Type B pancreatic cell (in vitro differentiated cells): ENCODE data around the gene FNDC3A. TPM values are rescaled to one million over a fixed set of nuclear protein-coding genes. Genes with fewer than 3 reads are reported as not detected.
A peak's percentile ranks its signal among the peaks of the same experiment; 100 is the strongest.
"Not testable (repeated sequence)": the region's sequence is repeated elsewhere in the genome, so short reads cannot be mapped to it uniquely, and the experiment has no call there.

ENCODE experiments used
- DNase-seq: peaks from one replicate; pipeline ENCODE4 v3.0.0; 2021; ENCODE audit warnings: mixed read lengths; ENCODE audit not compliant: unreplicated experiment; ENCODE audit errors: extremely low spot score
- H3K27ac Mint-ChIP-seq: 2 replicates; pipeline ENCODE4 v1.8.0; 2021; ENCODE audit warnings: mild to moderate bottlenecking, mixed read lengths
- H3K27me3 Mint-ChIP-seq: 2 replicates; pipeline ENCODE4 v1.8.0; 2021; ENCODE audit warnings: mixed read lengths
- H3K36me3 Mint-ChIP-seq: 2 replicates; pipeline ENCODE4 v1.8.0; 2021; ENCODE audit warnings: mixed read lengths
- H3K4me1 Mint-ChIP-seq: one replicate; pipeline ENCODE4 v1.8.0; 2021; ENCODE audit warnings: mixed read lengths; ENCODE audit not compliant: unreplicated experiment
- H3K4me3 Mint-ChIP-seq: 2 replicates; pipeline ENCODE4 v1.8.0; 2021; ENCODE audit warnings: mild to moderate bottlenecking, mixed read lengths
- H3K9me3 Mint-ChIP-seq: 2 replicates; pipeline ENCODE4 v1.8.0; 2021; ENCODE audit warnings: mixed read lengths
- total RNA-seq: library from RNA; stranded (reverse); gene quantifications from 2 replicates; pipeline ENCODE4 v1.2.1, GENCODE V29; 2021; ENCODE audit warnings: low replicate concordance
- TF ChIP-seq, protein P1 (sequence below): fragments of 200-600 bp; sonication (generic); conservative IDR thresholded peaks from 2 replicates; pipeline ENCODE4 v1.5.0; 2021; ENCODE audit warnings: antibody characterized with exemption, mild to moderate bottlenecking

The FNDC3A gene
- total RNA-seq, 1 donor from 2014 or later = 65.7 TPM

DNA sequence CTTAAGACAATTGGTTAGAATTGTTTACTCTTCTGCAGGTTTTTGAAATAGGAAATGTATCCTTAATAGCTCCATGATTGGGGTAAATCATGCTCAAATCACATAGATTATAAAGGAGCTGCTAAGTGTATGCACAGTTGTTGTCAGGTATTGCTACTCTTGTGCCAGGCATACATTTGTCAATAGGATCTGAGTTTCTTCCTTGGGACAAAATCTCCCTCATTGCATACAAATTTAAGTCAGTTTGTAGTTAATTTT is 135.1 kb downstream of the FNDC3A start:
- TF ChIP-seq, protein P1, sequence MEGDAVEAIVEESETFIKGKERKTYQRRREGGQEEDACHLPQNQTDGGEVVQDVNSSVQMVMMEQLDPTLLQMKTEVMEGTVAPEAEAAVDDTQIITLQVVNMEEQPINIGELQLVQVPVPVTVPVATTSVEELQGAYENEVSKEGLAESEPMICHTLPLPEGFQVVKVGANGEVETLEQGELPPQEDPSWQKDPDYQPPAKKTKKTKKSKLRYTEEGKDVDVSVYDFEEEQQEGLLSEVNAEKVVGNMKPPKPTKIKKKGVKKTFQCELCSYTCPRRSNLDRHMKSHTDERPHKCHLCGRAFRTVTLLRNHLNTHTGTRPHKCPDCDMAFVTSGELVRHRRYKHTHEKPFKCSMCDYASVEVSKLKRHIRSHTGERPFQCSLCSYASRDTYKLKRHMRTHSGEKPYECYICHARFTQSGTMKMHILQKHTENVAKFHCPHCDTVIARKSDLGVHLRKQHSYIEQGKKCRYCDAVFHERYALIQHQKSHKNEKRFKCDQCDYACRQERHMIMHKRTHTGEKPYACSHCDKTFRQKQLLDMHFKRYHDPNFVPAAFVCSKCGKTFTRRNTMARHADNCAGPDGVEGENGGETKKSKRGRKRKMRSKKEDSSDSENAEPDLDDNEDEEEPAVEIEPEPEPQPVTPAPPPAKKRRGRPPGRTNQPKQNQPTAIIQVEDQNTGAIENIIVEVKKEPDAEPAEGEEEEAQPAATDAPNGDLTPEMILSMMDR = no peak
- H3K4me3 Mint-ChIP-seq = peak overlapping the region; percentile 89

DNA sequence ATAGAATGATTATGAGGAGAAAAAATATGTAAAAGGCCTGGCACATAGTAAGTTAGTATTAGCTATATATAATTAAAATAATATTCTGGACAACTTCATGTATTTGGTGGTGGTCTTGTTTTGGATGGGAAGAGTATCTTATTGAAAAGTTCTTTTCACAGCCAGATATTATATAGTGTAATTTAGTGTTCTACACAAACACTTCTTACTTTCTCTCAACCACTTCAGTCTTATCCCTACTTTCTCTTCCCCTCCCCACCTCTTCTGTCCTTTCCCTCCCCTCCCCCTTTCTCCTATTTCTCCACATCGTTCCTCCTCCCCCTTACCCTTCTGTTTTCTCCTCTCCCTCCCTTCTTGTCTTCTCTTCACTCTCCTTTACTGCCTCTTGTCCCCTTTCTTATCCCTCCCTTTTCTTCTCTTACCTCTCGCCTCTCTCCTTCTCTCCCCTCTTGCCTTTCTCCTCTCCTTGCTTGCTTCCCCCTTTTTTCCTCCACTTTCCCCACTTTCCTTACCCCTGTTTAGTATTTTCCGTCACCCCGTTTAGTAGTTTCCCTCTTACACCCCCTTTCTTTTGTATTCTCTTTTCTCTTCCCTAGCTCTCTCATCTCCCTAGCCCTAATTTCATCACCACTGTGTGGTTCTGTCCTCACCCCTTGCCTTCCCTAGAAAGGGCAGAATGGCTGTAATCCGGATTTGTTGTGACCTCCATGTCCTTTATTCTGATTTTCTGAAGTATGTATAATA is 137.2 kb downstream of the FNDC3A start:
- peak overlapping the region; percentile 58 for H3K27ac Mint-ChIP-seq
- TF ChIP-seq, protein P1 = no peak
- peaks cover 12% of the 10 kb centered on the region for H3K4me1 Mint-ChIP-seq
- peak overlapping the region; percentile 79 for H3K4me3 Mint-ChIP-seq
- no peak for DNase-seq
- no peaks in the 10 kb centered on the region for H3K9me3 Mint-ChIP-seq
- no peaks in the 10 kb centered on the region for H3K27me3 Mint-ChIP-seq
- H3K36me3 Mint-ChIP-seq = peaks cover 34% of the 10 kb centered on the region

More for the DNA sequence above, 135.1 kb downstream of the FNDC3A start:
- Mint-ChIP-seq H3K27me3 (no peaks in the 10 kb centered on the region), H3K36me3 (peaks cover 15% of the 10 kb centered on the region), H3K9me3 (no peaks in the 10 kb centered on the region), H3K4me1 (peaks cover 12% of the 10 kb centered on the region), H3K27ac (peak overlapping the region; percentile 54)
- no peak for DNase-seq

DNA sequence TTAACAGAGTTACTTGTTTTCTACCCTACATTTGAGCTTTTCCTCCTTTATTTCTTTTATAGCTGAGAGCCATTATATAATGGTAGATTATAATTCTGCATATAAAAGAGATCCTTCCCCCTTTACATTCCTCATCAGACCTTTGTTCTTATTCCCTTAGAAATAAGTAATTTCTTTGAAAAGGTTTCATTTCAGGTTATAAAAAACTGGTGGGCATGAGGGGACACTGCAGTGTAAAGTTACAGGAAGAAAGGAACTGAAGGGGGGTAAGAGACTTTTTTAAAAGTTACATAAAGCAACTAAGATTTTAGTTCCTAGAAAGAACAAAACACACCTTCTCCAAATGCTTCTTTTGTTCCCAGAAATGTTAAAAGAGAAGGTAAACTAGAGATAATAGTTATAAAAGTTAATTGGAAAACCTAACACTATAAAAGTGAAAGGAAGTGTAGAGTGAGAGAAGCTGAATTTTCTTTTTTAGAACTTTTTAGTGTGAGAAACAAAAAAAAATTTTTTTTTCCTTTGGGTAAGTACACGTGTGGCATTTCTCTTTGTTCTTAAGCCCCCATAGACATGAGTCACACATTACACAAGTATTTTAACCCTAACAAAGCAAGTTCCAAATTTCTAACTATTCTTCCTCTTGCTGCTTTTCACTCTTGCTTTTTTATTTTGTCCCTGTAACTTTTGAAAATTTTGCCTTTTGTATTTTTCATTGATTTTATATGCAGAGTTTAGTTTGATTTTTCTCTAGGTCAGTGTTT is 138.0 kb downstream of the FNDC3A start:
- TF ChIP-seq, protein P1 = peak; percentile 50
- H3K36me3 Mint-ChIP-seq = peaks cover 37% of the 10 kb centered on the region
- no peak for DNase-seq
- H3K4me3 Mint-ChIP-seq = peak overlapping the region; percentile 79
- no peaks in the 10 kb centered on the region for H3K27me3 Mint-ChIP-seq
- no peaks in the 10 kb centered on the region for H3K9me3 Mint-ChIP-seq
- peak overlapping the region; percentile 58 for H3K27ac Mint-ChIP-seq
- peaks cover 12% of the 10 kb centered on the region for H3K4me1 Mint-ChIP-seq

DNA sequence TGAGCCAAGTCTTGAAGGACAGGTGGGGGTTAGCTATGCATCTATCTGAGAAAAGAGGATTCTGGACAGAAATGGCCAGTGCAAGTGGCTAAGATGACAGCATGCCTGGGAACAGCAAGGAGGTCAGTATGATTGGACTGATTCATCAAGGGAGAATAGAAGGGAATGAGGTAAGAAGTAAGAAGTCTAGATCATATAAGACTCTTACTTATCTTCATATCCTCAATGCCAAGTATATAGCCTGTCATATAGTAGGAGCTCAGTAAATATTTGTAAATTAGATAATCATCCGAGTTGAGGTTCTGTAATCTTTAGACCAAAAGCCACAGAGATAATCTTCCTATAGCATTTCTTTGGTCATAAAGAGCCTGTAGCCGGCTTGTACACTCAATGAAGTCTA is 141.2 kb downstream of the FNDC3A start:
- H3K4me3 Mint-ChIP-seq = no peak overlapping the region
- no peak for DNase-seq

DNA sequence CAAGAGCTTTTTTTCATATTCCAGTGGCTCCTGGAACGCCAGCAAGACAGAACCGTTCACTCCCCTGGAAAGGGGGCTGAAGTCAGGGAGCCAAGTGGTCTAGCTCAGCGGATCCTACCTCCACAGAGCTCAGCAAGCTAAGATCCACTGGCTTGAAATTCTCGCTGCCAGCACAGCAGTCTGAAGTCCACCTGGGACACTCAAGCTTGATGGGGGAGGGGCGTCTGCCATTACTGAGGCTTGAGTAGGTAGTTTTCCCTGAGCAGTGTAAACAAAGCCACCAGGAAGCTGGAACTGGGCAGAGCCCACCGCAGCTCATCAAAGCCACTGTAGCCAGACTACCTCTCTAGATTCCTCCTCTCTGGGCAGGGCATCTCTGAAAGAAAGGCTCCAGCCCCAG is 142.7 kb downstream of the FNDC3A start:
- not testable (repeated sequence) for H3K4me3 Mint-ChIP-seq, H3K9me3 Mint-ChIP-seq, DNase-seq, H3K27me3 Mint-ChIP-seq, H3K27ac Mint-ChIP-seq, H3K4me1 Mint-ChIP-seq
- peaks cover 61% of the 10 kb centered on the region for H3K36me3 Mint-ChIP-seq

More for the DNA sequence above, 141.2 kb downstream of the FNDC3A start:
- peaks cover 6% of the 10 kb centered on the region for H3K9me3 Mint-ChIP-seq
- no peak overlapping the region for H3K27ac Mint-ChIP-seq
- H3K36me3 Mint-ChIP-seq = peaks cover 66% of the 10 kb centered on the region
- H3K27me3 Mint-ChIP-seq = no peaks in the 10 kb centered on the region
- TF ChIP-seq, protein P1 = no peak
- H3K4me1 Mint-ChIP-seq = peaks cover 12% of the 10 kb centered on the region

DNA sequence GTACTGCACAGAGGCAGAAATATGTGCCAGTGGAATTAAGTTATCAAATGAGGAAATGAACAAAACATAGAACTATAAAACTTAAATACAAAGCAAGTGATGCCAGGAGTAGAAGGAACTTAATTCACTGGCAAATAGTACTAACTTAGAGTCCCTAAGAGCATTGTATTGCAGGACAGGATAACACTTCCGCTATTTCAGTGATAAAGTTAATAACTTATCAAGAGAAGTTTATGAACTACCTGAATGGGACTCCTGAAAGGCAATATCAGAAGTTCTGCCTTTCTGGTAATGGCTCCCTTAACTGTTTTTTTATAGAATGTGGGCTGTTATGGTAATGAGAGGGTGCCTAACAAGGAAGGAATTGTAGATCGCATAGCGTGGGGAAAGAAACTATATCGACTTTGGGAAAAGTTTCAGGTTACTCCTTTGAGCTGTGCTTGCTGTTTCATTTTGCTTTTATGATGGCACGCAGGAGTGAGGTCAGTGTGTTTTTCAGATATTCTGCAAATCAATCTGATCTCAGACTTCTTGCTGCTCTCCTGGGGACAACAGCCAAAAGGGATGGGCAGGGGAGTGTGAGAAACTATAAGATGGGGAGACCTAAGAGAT is 149.1 kb downstream of the FNDC3A start:
- H3K4me1 Mint-ChIP-seq = peaks cover 8% of the 10 kb centered on the region

More for the DNA sequence above, 149.1 kb downstream of the FNDC3A start:
- H3K27me3 Mint-ChIP-seq = no peaks in the 10 kb centered on the region
- no peak overlapping the region for H3K27ac Mint-ChIP-seq
- H3K36me3 Mint-ChIP-seq = peaks cover 25% of the 10 kb centered on the region
- no peak overlapping the region for H3K4me3 Mint-ChIP-seq
- H3K9me3 Mint-ChIP-seq = peaks cover under 1% of the 10 kb centered on the region
- DNase-seq = no peak
- TF ChIP-seq, protein P1 = no peak
